Stimulated activated CD4-positive, alpha-beta T cell treated with anti-CD3 and anti-CD28 coated beads, Interleukin-2, amount 100 ng/mL, for 4 hours (primary cell): ENCODE data around the gene LDAH.
A peak's percentile ranks its signal among the peaks of the same experiment; 100 is the strongest.

ENCODE experiments used
- DNase-seq: peaks from one replicate; pipeline ENCODE4 v3.0.0-alpha.2; 2020; ENCODE audit warnings: low read depth

The LDAH gene

GRCh38 chr2:20781656-20782265 is 41.1 kb downstream of the LDAH start:
- DNase-seq = peak; percentile 6

DNA sequence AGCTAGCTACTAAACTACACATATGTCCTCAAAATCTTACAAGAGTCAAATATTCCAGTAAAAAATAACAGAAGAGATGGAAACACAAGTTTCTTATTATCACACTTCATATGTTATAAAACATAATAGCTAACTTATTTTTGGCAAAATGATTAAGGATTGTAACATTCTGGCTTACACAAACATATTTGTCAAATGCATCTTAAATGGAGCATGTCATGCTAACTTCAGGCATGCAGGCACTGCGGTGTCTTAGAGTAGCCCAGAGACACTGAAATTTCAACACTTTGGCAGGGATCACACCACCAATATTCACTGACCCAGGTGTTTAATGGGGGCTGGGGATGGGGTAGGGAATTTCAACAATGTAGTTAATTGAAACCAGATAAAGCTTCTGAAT is 51.6 kb downstream of the LDAH start:
- no peak for DNase-seq

- no peak for DNase-seq
Observed at GRCh38 chr2:20766798-20767644, 55.9 kb downstream of the LDAH start.

- DNase-seq = no peak
Observed at GRCh38 chr2:20766213-20766612, 56.7 kb downstream of the LDAH start.

DNA sequence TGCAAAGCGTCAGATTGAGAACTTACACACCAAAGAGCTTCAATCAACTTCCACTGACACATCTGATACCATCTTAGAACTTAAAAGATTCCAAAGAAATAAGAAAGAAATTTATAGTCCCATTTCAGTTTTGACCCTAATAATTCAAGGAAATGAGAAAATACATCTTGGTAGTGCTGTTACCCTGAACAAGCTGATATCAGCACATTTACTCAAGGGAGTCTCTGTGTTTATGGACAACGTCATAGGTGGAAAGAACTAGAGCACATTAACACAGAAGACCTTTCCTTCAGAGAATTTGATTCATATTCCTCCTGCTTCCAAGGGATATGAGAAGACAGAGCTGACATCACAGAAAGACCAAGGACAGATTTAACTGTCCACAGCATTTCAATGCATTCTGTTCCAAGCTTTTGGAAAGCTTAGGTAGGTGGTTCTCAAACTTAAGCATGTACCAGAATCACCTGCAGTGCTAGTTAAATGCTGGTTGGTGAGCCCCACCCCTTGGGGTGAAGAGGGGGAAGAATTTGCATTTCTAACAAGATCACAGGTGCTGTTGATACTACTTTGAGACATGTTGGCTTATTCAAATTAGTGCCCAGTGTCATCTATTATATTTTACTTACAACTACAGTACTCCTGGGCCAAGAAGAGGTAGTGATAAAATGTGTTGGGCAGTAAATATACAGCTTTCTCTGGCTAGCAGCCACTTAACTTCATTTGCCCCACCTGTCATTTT is 59.8 kb downstream of the LDAH start:
- no peak for DNase-seq

GRCh38 chr2:20759487-20759886 is 63.4 kb downstream of the LDAH start:
- DNase-seq = no peak

GRCh38 chr2:20758997-20759396 is 63.9 kb downstream of the LDAH start:
- DNase-seq = no peak

- DNase-seq = no peak
Observed at GRCh38 chr2:20757405-20758090, 65.4 kb downstream of the LDAH start.

DNA sequence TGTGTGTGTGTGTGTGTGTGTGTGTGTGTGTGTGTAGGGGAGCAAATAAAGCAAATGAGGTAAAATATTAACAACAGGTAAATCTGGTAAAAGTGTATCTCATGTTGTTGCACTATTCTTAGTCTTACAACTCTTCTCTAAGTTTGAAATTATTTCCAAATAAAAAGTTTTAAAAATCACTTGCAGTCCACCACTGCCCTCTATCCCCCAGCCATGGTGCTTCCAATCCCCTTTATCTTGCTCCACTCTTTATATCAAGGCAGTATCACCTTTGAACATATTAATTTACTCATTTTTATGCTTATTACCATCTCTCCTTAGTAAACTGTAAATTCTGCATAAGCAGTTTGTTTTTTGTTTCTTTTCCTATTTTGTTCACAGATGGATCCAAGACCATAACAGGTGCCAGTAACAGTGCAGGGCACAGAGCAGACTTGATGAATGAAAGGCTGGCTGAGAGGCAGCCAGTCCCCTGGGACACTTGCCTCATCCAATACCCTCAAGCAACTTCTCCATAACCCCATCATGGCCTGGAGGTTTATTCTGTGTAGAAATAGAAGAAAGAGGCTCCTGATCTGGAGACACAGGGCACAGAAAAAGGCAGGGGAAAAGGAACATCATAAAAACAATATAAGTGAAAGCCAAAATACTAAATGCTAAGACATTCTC is 67.6 kb downstream of the LDAH start:
- DNase-seq = no peak

DNA sequence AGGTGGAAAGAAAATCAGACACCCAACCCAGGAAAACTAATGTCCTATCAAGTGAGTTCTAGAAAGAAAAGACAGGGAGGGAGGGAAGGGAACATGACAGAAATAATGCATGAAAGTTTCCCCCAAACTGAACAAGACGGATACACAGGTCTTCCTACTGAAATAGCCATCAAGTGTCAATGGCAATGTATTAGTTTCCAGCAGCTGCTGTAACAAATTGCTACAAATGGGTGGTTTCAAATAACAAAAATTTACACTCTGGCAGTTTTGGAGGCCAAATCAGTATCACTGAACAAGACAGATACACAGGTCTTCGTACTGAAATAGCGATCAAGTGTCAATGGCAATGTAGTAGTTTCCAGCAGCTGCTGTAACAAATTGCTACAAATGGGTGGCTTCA is 70.6 kb downstream of the LDAH start:
- DNase-seq = no peak

GRCh38 chr2:20747317-20747716 is 75.6 kb downstream of the LDAH start:
- no peak for DNase-seq

DNA sequence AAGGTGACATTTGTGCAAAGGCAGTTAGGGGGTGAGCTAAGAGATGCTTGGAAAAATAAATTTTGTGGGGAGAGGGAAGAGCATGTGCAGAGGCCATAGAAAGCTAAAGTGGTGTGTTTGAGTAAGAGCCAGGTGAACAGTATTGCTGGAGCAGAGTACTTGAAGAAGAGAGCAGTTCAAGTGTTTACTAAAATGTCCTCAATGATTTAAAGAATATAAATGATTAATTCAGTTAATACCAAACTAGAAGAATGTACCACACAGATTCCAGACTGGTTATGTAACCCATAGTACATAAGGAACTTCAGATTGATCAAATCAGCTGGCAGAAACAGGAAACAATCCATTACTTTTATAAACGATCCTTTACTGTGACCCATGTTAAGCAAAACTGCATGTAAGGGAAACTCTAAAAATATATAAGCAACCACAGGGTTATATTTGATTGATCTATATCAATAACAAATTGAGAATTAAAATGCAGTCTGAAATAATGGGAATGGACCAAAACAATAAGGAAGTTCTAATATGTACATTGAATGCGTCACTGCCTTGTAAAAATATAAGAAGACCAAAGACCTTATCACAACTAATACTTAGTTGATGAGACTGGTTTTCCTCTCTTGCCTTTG is 76.9 kb downstream of the LDAH start:
- DNase-seq = no peak

DNA sequence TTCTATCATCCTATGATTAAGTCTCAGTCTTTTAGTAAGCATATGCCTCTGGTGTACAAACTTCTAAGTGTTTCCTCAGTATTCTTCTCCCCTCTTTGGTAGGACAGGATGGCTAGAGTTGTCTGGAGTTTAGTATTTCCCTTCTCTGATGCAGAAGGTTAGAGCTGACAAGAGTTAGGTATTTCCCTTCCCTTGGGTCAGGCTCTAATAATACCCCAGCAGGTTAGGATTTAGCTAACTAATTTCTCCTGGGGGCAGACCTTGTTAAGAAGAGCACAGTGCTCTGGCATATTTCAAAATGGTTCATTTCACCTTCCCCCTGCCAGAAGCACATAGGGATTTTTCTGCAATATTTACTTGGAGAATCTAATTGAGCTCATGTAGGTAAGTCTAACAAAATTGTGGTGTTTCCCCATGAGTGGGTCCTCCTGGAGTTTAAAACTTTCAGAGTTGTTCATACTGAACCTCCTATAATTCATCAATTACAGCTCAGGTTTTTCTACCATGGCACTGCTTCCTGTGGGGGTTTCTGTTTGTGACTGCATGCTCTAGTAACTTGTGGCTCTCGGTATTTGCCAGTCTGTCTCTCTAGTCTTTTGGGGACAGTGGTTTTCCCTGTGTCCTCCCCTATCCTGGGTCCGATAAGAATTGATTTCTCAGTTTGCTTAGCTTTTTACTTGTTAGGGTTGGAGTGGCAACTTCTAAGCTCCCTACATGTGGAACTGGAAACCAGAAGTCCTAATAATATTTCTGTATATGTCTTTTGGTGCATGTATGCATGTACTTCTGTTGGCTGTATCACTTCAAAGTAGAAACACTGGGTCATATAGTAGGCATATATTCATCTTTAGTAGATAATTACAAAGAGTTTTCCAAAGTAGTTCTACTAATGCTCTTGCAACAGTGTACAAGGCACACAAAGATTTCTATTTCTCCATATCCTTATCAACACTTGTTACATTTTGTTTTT is 78.2 kb downstream of the LDAH start:
- DNase-seq = no peak

DNA sequence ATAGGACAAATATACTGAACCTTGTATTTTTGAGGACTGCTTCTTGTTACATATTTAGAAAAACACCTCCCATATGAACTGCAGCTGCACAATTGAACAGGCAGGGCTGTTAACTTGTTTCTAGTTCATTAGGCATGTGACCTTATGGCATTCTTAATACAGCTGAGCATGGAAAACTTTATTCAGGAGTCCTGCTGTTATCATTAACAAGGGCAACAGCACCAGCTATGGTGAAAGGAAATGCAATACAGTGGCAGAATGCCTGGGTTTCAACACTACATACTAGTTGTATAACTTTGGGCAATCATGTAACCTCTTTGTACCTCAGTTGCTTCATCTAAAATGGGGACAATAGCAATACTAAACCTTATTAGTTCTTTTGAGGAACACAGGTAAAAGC is 84.1 kb downstream of the LDAH start:
- DNase-seq = no peak

- no peak for DNase-seq
Observed at GRCh38 chr2:20737505-20737904, 85.4 kb downstream of the LDAH start.

- DNase-seq = no peak
Observed at GRCh38 chr2:20728114-20728758, 94.7 kb downstream of the LDAH start.

DNA sequence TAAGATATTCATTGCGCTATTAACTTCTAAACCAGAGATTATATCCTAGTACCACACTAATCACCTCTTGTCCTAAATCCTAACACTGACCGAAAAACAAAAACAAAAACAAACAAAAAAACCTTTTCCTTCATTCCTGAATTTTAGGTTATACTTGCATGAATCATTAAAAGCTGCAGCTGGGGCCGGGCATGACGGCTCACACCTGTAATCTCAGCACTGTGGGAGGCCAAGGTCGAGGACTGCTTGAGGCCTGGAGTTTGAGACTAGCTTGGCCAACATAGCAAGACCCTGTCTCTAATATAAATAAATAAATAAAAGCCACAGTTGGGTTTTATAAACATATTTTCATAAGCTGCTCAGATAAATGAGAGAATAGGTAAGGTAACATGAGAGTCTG is 96.0 kb downstream of the LDAH start:
- DNase-seq = no peak

DNA sequence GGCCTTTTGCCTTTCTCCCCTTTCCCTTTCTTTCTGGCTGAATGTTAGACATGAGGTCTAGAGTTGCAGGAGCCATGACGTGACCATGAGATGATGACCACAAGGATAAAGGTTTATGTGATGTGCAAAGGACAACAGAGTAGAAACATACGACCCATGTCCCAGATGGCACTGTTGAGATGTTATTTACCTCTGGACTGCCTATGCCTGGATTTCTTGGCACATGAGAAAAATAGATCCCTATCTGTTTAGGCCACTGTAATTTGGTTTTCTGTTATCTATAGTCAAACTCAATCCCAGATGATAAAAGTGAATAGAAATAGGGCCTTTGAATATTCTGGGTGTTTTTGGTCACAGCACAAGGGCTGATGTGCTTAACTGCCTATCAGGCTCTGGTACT is 97.1 kb downstream of the LDAH start:
- no peak for DNase-seq

GRCh38 chr2:20724500-20725053 is 98.3 kb downstream of the LDAH start:
- DNase-seq = no peak
